RWPE2 (cell line): Measurements from ENCODE around the gene SUSD6.
A peak's percentile ranks its signal among the peaks of the same experiment; 100 is the strongest.

Experiments used
- ATAC-seq: fragments of 200-7000 bp; cut with Tn5 transposase; 3 replicates; pipeline ENCODE4 v1.9.1; 2021; ENCODE audit warnings: low read depth
- DNase-seq: peaks from one replicate; pipeline ENCODE4 v3.0.0-alpha.2; 2020; ENCODE audit warnings: low spot score
- H3K27ac ChIP-seq: fragments of 450-650 bp; 2 replicates; pipeline ENCODE4 v1.5.1; 2017; ENCODE audit warnings: mild to moderate bottlenecking; ENCODE audit not compliant: poor library complexity, severe bottlenecking
- H3K27me3 ChIP-seq: fragments of 250-450 bp; sonication (Bioruptor Pico); 2 replicates; pipeline ENCODE4 v1.5.1; 2021; ENCODE audit warnings: mild to moderate bottlenecking, moderate library complexity; ENCODE audit not compliant: insufficient read depth, poor library complexity, severe bottlenecking
- H3K36me3 ChIP-seq: fragments of 250-450 bp; sonication (Bioruptor Pico); 2 replicates; pipeline ENCODE4 v1.5.1; 2020; ENCODE audit warnings: low read depth, mild to moderate bottlenecking, moderate library complexity
- H3K4me1 ChIP-seq: fragments of 250-450 bp; sonication (Bioruptor Pico); 2 replicates; pipeline ENCODE4 v1.5.1; 2021; ENCODE audit warnings: mild to moderate bottlenecking, moderate library complexity; ENCODE audit not compliant: insufficient read depth, poor library complexity, severe bottlenecking
- H3K4me3 ChIP-seq: fragments of 250-450 bp; sonication (Bioruptor Pico); 2 replicates; pipeline ENCODE4 v1.5.1; 2021; ENCODE audit warnings: mild to moderate bottlenecking, moderate library complexity; ENCODE audit not compliant: severe bottlenecking
- H3K9me3 ChIP-seq: fragments of 250-450 bp; sonication (Bioruptor Pico); 2 replicates; pipeline ENCODE4 v1.5.1; 2021; ENCODE audit warnings: mild to moderate bottlenecking, moderate library complexity; ENCODE audit not compliant: severe bottlenecking
- CTCF ChIP-seq: fragments of 450-650 bp; IDR thresholded peaks from one replicate; pipeline ENCODE4 v1.5.1; 2017; ENCODE audit warnings: mild to moderate bottlenecking, moderate library complexity; ENCODE audit not compliant: poor library complexity, severe bottlenecking

The SUSD6 gene

GRCh38 chr14:69570836-69571330 is 40.5 kb upstream of the SUSD6 start:
- no peak for TF ChIP-seq CTCF
- Histone ChIP-seq H3K9me3 (no peaks in the 10 kb centered on the region), H3K27ac (no peak overlapping the region), H3K4me1 (peaks cover 2% of the 10 kb centered on the region), H3K36me3 (no peaks in the 10 kb centered on the region), H3K27me3 (peaks cover 97% of the 10 kb centered on the region), H3K4me3 (no peak overlapping the region)
- DNase-seq (no peak), ATAC-seq (no peak)

- DNase-seq (no peak), ATAC-seq (peak; percentile 8; the same call in 1 of the 3 replicates)
- H3K27ac ChIP-seq = no peak overlapping the region
- no peak for TF ChIP-seq CTCF
- H3K4me1 ChIP-seq = peaks cover 2% of the 10 kb centered on the region
- H3K27me3 ChIP-seq = peaks cover 96% of the 10 kb centered on the region
- H3K9me3 ChIP-seq = no peaks in the 10 kb centered on the region
- H3K4me3 ChIP-seq = peak overlapping the region; percentile 26
- H3K36me3 ChIP-seq = no peaks in the 10 kb centered on the region
Observed at GRCh38 chr14:69571449-69572029, 39.9 kb upstream of the SUSD6 start.

- peak overlapping the region; percentile 26 for H3K4me3 ChIP-seq
- no peaks in the 10 kb centered on the region for H3K9me3 ChIP-seq
- no peak for DNase-seq
- H3K27ac ChIP-seq = no peak overlapping the region
- TF ChIP-seq CTCF = no peak
- H3K4me1 ChIP-seq = peaks cover 2% of the 10 kb centered on the region
- ATAC-seq = peak; percentile 46
- peaks cover 92% of the 10 kb centered on the region for H3K27me3 ChIP-seq
- H3K36me3 ChIP-seq = no peaks in the 10 kb centered on the region
Observed at GRCh38 chr14:69572030-69572840, 39.2 kb upstream of the SUSD6 start.

- DNase-seq = no peak
- Histone ChIP-seq H3K36me3 (no peaks in the 10 kb centered on the region), H3K4me3 (no peak overlapping the region), H3K9me3 (no peaks in the 10 kb centered on the region), H3K27ac (no peak overlapping the region), H3K4me1 (peaks cover 2% of the 10 kb centered on the region), H3K27me3 (peaks cover 87% of the 10 kb centered on the region)
- no peak for TF ChIP-seq CTCF
- ATAC-seq = no peak
Observed at GRCh38 chr14:69572841-69573135, 38.6 kb upstream of the SUSD6 start.
